T-helper 22 cell (primary cell): Measurements from ENCODE around the gene ABLIM2.

Source experiments
- DNase-seq: peaks from one replicate; pipeline ENCODE4 v3.0.0-alpha.2; 2020; ENCODE audit warnings: low read depth

ABLIM2 gene

GRCh38 chr4:8158710-8159536, at the start of gene ABLIM2:
Gene ABLIM2, minus strand, starts transcription at chr4:8158813. Its CDS starts 124 bp downstream, at chr4:8158689.
- peak; percentile 96 for DNase-seq

GRCh38 chr4:8207314-8207713, 48.7 kb upstream of the ABLIM2 start:
- no peak for DNase-seq

- no peak for DNase-seq
These were observed 47.4 kb upstream of the ABLIM2 start for GRCh38 chr4:8205749-8206611.

- no peak for DNase-seq
These were observed 46.7 kb upstream of the ABLIM2 start for GRCh38 chr4:8205241-8205707.

GRCh38 chr4:8204576-8205227, 46.1 kb upstream of the ABLIM2 start:
- DNase-seq: no peak

GRCh38 chr4:8203817-8204216, 45.2 kb upstream of the ABLIM2 start:
- no peak for DNase-seq

GRCh38 chr4:8203052-8203401, 44.4 kb upstream of the ABLIM2 start:
- no peak for DNase-seq

GRCh38 chr4:8202108-8203051, 43.8 kb upstream of the ABLIM2 start:
- DNase-seq: no peak

- DNase-seq: peak; percentile 37
These were observed 42.7 kb upstream of the ABLIM2 start for GRCh38 chr4:8201321-8201781.

- DNase-seq: peak; percentile 31
These were observed 41.8 kb upstream of the ABLIM2 start for GRCh38 chr4:8200302-8200975.

- no peak for DNase-seq
These were observed 41.1 kb upstream of the ABLIM2 start for GRCh38 chr4:8199594-8200301.

GRCh38 chr4:8198906-8199593, 40.4 kb upstream of the ABLIM2 start, which contains the start of gene SH3TC1:
Gene SH3TC1, plus strand, starts transcription at chr4:8199290. Its CDS starts 5,905 bp downstream, at chr4:8205195.
- peak; percentile 37 for DNase-seq

GRCh38 chr4:8198206-8198905, 39.7 kb upstream of the ABLIM2 start:
- DNase-seq: no peak

GRCh38 chr4:8197521-8197920, 38.9 kb upstream of the ABLIM2 start:
- no peak for DNase-seq

- no peak for DNase-seq
These were observed 37.3 kb upstream of the ABLIM2 start for GRCh38 chr4:8195841-8196458.

- no peak for DNase-seq
These were observed 36.8 kb upstream of the ABLIM2 start for GRCh38 chr4:8195431-8195830.

GRCh38 chr4:8194306-8195242, 36.0 kb upstream of the ABLIM2 start:
- DNase-seq: no peak
